GM18508 (cell line): ENCODE measurements around the gene TIGAR.

Experiments used
- ATAC-seq: cut with Tn5 transposase; IDR thresholded peaks from one replicate; pipeline ENCODE4 v1.9.1; 2021; ENCODE audit warnings: moderate number of reproducible peaks; ENCODE audit not compliant: insufficient read depth, unreplicated experiment

The TIGAR gene

GRCh38 chr12:4282103-4282891 lies 38.7 kb upstream of the TIGAR start:
- no peak for ATAC-seq

DNA sequence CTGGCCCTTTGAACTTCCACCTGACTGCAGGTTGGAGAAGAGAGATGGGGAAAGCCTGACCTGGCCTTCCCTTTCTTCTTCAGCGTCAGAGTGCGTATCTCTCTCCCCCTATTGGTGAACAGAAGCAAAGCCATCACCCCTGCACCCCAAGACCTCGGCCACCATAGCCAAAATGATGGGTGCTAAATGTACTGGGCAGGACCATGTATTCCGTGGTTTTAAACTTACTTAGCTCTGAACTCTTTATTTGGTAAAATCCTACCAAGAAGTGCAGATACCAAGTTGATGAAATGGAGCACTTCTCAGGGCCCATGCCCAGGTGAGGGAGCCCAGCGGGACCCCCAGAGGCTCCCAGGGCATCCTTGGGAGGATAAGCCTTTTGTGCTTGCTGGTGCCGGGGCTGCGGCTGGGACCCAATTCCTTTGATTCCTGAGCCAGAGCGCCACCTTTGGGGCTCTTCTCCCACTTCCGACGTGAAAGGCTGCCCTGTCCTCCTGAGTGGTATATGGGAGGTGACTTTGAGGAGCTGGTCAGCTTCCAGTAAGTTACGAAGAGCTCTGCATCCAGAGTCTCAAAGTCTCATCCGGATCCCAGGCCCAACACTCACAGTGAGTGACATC lies 38.0 kb upstream of the TIGAR start:
- ATAC-seq, result no peak

DNA sequence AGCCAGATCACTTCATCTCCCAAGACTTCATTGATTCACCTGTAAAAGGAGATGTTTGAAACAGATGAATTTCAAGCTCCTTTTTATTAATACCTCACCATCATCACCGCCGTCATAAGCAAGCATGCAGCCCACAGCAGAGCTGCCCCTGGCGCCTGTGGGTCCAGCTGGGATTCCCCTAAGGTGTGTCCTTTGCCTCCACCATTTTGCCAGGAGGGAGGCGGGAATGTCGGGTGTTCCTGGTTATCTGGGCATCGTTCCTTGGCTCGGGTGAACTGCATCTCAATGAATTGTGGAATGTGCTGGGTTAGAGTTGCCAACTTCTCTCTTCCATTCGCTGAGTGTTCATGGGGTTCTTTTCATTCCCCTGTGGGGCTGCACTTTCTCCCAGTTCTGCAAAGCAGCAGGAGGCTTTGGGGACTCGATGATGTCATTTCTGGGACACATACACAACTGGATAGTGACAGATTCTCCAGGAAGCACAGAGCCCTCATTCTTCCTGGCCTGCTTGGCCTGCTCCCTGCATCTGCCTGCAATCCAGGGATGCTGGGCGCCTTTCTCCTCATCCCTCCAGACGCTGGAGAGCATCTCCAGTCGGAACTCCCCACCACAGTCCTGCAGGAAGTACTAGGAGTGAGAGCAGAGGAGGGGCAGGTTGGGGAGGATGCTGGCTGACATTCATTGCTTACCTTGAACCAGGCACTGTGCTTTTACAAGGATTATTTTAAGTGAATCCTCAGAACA lies 37.3 kb upstream of the TIGAR start:
- no peak for ATAC-seq

- ATAC-seq, result no peak
Observed at GRCh38 chr12:4284306-4284705, 36.7 kb upstream of the TIGAR start.

- no peak for ATAC-seq
Observed at GRCh38 chr12:4285070-4285469, 35.9 kb upstream of the TIGAR start.

DNA sequence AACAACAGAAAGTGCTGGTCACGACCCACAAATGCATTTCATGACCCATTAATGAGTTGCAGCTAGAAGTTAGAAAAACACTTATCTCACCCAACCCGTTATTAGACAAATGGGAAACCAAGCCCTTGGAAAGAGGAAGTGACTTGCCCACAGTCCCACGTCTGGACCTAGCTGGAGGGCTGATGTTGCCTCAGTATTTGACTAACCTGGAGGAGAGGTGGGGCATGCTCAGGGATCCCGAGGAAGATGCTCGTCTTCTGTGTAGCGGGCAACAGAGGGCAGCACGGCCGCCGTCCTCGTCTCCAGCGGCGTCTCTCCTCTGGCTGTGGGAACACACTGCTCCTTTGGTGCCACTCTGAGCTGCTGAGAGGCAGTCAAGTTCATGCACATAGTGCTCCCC lies 34.8 kb upstream of the TIGAR start:
- no peak for ATAC-seq

GRCh38 chr12:4286771-4287317 lies 34.2 kb upstream of the TIGAR start:
- no peak for ATAC-seq

DNA sequence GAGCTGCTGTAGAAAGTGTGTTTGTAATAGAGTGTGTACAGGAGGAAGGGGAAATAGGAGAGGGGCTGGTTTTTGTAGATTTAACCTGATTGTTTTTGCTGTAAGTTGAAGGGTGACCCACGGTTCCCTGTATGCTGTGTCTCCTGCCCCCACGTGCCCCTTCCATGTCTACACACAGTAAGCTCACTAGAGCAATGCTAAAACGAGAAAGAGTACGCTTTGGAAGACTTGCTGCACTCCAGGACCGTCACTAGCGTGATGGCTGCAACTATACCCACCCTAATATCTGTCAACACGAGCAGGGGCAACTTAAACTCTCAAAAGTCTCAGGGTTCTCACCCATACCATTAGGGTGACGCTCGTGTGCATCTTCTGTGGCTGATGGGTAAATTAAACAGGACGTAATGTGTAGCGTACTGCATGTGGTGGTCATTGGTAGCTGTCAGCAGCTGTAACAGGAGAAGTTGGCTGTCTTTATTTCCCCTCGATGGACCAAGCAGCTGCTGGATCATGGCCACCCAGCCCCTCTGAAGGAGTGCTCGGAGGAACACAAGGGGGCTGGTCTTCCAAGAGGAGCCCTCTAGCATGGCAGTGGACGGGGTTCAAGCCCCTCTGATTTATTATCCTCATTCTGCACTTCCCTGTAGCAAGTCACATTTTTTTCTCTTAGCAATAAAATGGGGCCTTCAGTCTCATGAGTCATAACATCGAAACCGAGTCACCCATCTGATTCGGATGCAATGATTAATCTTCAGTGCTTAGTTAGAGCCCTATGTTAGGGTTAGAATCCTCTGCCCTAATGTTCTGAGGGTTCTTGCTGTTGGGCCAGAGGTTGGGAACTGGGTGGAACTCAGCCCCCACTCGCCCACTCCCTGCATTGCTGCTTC lies 33.4 kb upstream of the TIGAR start:
- no peak for ATAC-seq

DNA sequence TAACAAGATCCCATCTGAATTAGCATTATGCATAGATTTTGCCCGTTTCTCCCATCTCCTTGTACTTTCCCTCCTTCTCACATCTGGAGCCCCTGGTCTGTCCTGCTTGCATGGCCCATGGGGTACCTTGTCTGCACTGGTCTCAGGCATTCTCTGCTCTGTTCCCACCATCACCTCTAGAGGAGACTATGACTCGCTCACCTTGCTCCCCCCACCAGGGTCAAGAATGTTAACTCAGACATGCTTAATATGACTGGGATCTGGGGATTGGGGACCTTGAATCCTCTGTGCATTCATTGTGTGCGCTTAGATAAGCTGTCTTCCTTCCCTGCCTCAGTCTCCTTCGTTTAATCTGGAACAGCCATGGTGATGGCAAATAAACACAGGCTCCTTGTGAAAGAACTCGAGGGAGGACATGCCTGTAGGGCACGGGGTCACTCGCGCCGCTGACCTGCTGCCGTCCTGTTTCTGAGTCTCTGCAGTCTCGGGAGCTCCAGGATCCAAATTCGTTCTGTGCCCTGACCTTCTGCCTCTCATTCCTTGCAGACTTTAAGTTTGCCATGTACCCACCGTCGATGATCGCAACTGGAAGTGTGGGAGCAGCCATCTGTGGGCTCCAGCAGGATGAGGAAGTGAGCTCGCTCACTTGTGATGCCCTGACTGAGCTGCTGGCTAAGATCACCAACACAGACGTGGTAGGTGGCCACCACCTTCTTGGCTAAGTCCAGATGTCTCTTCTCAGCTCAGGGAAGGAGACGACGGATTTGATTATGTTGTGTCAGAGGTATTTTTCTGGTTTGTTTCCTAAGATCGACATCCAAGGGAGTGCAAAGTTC lies 32.5 kb upstream of the TIGAR start:
- no peak for ATAC-seq

GRCh38 chr12:4289231-4289878 lies 31.7 kb upstream of the TIGAR start:
- ATAC-seq, result no peak

GRCh38 chr12:4289998-4290790 lies 30.8 kb upstream of the TIGAR start:
- no peak for ATAC-seq

DNA sequence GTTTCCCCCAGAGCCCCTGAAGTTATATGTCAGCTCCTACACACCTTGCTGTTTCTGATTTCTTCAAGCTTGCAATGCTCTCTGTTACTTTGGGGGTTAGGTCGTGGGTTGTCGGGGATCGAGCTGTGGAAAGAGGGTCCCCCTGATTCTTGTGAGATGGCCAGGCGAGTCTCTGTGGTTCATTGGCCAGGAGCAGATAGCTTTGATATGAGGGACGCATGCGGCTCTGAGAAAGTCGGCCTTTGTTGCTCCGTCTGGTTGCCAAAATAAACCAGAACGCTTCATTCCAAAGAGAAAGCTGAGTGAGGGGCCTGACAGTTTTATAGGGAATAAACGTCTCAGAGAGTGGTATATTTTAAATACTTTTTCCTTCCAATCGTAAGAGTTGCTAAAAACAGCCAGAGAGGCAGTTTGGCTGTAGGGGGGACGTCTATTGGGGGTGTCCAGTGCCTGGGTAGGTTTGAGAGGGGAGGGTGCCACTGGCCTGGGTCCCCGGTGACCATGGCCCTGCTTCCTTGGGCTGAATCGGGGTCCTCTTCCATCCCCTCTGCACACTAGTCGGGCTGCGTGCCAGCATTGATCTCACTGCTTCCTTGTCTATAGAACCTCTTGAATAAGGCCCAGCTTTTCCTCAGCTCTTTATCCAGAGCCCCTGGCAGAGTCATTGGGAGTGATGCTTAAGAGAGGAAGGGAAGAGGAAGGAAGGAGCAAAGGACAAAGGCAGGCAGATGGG lies 28.5 kb upstream of the TIGAR start:
- ATAC-seq, result no peak

- no peak for ATAC-seq
Observed at GRCh38 chr12:4293299-4293965, 27.6 kb upstream of the TIGAR start.

DNA sequence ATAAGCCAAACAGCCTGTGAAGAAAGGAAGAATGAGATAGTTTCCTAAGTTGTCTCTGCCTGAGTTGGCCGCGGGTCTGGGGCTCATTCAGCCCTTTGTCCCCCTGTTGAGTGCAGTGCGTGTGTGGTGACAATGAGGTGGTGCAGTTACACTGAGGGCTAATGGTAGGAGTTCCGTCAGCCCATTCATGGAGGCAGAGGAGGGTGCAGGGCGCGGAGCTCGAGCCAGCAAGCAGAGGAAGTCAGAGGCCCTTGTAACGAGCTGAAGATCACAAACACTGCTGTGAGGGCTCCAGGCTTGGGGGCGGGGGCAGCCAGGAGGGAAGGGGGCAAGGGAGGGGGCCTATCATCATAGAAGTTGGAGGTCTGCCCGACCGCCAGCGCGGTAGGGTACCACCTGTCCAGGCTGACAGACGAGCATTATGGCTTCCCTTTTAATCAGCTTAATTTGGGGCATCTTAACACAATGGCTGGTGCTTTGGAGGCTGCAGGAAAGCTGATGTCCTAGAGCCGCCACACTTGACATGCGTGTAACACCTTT lies 27.0 kb upstream of the TIGAR start:
- no peak for ATAC-seq

DNA sequence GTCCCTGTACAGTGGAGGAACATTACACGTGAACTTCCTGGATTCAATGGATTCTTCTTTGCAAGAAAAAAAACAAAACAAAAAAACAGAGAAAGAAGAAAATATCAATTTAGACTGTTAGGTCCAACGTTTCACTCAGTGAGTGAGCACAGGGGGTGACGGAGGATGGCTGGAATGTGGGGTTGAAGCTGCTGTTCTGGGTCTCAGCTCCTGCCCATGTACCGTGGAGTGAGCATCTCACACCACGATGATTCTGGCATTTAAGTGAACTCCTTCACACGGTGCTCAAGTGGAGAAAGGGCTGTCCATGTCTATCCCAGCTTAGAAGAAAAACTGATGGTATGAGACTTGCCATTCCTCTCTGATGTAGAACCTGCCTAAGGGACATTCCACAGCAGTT lies 24.3 kb upstream of the TIGAR start:
- no peak for ATAC-seq

- ATAC-seq, result no peak
Observed at GRCh38 chr12:4297617-4298016, 23.4 kb upstream of the TIGAR start.

DNA sequence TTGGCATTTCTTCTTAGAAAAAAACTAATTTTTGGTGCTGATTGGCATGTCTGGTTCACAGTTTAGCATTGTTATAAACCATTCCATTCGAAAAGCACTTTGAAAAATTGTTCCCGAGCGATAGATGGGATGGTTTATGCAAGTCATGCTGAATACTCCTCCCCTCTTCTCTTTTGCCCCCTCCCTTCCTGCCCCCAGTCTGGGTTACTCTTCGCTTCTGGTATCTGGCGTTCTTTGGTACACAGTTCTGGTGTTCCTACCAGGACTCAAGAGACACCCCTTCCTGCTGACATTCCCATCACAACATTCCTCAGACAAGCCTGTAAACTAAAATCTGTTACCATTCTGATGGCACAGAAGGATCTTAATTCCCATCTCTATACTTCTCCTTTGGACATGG lies 20.1 kb upstream of the TIGAR start:
- no peak for ATAC-seq
